ENCODE results near the gene MON1B. TPM values are rescaled to one million over a fixed set of nuclear protein-coding genes. Genes with fewer than 3 reads are reported as not detected.

The MON1B gene
- total and polyA plus RNA-seq, 9 of the 15 experiments (the other 6 are each of a cell fraction or from before 2014, with no cell fraction given), result 5.0 to 66.0 (median 12.6) TPM

- TF ChIP-seq ZHX1 (conservative IDR thresholded peaks at IDR 0.05; ENCODE audit: low read length) (no peak), SRF (CRISPR knock-in tag; IDR thresholded peaks at IDR 0.05) (peak in 1 of 2 experiments; percentile 92; a peak in 2 of 4 replicates), KDM5B (IDR thresholded peaks at IDR 0.05; ENCODE audit: insufficient replicate concordance, low read depth, low read length) (no peak), FOXP4 (CRISPR knock-in tag; IDR thresholded peaks at IDR 0.05; ENCODE audit: borderline replicate concordance) (no peak), NR2C1 (IDR thresholded peaks at IDR 0.05) (no peak), NR2C1 (tag; IDR thresholded peaks at IDR 0.05) (0 out of 2 replicates have a peak, but pooled peaks have one; percentile 29), ZNF561 (CRISPR knock-in tag; conservative IDR thresholded peaks at IDR 0.05) (no peak), LARP7 (IDR thresholded peaks at IDR 0.05) (no peak), ZNF384 (IDR thresholded peaks at IDR 0.05; ENCODE audit: low read depth, low read length) (no peak), CXXC5 (CRISPR knock-in tag; IDR thresholded peaks at IDR 0.05) (no peak), ZNF589 (CRISPR knock-in tag; IDR thresholded peaks at IDR 0.05; ENCODE audit: low read depth) (peak; percentile 87), ZNF583 (CRISPR knock-in tag; IDR thresholded peaks at IDR 0.05) (peak; percentile 69; the same call in 1 of the 2 replicates), PHB2 (IDR thresholded peaks at IDR 0.05; ENCODE audit: low read depth) (no peak), TEAD1 (CRISPR knock-in tag; IDR thresholded peaks at IDR 0.05) (peak in 1 of 2 experiments; percentile 68; a peak in 1 of 4 replicates), GTF3C2 (IDR thresholded peaks at IDR 0.05; ENCODE audit: borderline replicate concordance, extremely low read depth, insufficient read length) (no peak), ZNF175 (CRISPR knock-in tag; IDR thresholded peaks at IDR 0.05; ENCODE audit: low read depth) (peak; percentile 86), PML (IDR thresholded peaks at IDR 0.05; ENCODE audit: low read length) (no peak), ZSCAN29 (IDR thresholded peaks at IDR 0.05) (no peak), PPARD (CRISPR knock-in tag; IDR thresholded peaks at IDR 0.05) (no peak)
These were observed 43.0 kb downstream of the MON1B start (continued) for GRCh38 chr16:77233799-77234519.

All from K562 (cell line).